ENCODE data around the gene WDR1. TPM values are rescaled to one million over a fixed set of nuclear protein-coding genes. Genes with fewer than 3 reads are reported as not detected.

WDR1 gene
- total RNA-seq, 1 donor from 2014 or later: 264 TPM

DNA sequence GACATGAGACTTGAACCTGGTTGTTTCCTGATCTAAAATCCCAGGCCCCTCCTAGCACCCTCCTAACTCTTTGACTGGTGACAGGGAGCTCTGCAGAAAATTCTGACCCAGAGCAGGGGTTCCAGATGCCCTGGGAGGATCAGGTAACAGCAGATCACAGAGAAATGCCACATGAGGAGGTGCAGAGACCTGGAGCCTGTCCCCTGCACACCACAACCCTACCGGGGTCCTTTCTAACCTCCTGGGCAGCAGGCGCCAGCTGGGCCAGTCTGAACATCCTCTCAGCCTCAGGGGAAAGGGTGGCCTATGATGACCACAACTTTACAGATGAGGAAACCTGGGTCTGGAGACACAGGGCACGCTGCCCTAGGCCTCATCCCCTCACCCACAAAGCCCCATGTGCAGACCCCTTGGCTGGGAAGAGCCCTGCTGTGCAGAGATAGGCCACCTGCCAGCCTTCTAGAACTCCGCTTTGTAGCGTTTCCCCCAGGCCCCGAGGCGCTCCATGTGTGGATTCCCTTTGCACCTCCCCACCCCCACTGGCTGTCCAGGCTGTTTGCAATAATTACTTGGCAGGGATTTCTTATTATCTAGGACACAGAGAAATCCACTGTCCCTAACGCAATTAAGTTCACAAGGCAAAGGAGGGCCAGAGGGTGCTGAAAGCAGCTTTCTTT lies 36.5 kb downstream of the WDR1 start:
- DNase-seq (ENCODE audit: low spot score): peak; percentile 52
- intact Hi-C loops (cut with DNase I): no loop called here
- no peak for ATAC-seq

DNA sequence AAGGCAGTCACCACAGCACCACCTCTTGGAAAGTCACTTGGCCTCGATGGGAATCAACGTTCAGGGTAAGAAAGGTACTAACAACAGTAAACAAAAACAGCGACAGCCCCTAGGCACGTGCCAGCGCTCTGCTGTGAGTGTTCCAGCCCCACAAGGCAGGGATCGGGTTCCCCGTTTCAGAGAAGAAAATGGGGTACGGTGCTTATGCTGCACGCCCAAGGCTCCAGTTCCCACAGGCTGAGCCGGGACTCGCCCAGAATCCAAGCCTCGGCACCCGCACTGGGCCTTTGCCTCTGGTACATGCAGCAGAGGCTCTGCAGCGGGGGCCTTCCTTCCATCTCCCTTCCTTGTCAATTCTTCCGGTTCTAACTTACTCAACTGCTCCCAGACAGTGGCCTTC lies 37.3 kb downstream of the WDR1 start:
- intact Hi-C loops (cut with DNase I): no loop called here
- no peak for ATAC-seq
- peak; percentile 54 for DNase-seq (ENCODE audit: low spot score)

- intact Hi-C loops (cut with DNase I): no loop called here
- peak; percentile 57 for DNase-seq (ENCODE audit: low spot score)
- ATAC-seq: no peak
Observed at GRCh38 chr4:10078481-10079233, 37.9 kb downstream of the WDR1 start.

DNA sequence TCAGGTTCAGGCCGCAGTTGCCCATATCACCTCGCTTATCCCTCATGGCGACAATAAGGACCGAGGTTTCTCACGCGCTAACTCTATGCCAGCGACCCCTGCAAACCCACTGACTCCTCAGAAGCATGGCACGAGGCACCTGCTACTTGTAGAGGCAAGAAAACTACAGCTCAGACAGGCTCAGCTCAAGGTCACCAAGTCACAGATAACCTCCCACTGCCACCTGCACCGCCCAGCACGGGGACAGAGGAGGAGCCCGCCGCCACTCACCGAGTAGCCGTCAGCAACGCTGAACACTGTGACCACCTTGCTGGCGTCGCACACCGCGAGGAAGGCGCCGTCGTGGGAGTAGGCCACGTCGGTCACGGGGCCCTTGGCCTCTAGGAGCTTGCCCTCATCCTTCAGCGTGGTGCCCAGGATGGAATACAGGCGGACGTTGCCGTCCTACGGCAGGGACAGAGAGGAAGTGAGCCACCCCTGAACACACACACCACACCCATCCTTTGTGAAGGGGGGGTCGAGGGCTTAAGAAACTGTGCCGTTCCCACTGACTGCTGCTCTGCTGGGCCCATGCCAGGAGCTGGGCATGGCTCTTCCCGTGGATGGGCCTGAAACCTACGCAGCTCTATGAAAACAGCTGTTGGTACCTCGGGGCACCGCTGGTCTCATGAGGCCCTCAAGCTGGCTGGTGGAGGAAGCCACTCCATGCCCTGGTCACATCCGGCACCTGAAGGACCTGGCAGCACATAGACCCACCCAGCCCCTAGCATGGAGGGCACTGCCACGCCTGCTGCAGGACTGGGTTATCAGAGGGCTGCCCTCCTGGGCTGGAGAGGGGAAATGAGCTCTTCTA lies 38.9 kb downstream of the WDR1 start:
- ATAC-seq (peak; percentile 14), DNase-seq (ENCODE audit: low spot score) (peak; percentile 50)
- intact Hi-C loops (cut with DNase I): no loop called here

- ATAC-seq (no peak), DNase-seq (ENCODE audit: low spot score) (no peak)
- intact Hi-C loops (cut with DNase I): no loop called here
Observed at GRCh38 chr4:10077076-10077475, 39.5 kb downstream of the WDR1 start.

- no peak for DNase-seq (ENCODE audit: low spot score)
- no peak for ATAC-seq
- intact Hi-C loops (cut with DNase I): no loop called here
Observed at GRCh38 chr4:10075953-10076391, 40.6 kb downstream of the WDR1 start.

GRCh38 chr4:10075158-10075863 lies 41.3 kb downstream of the WDR1 start:
- no peak for ATAC-seq
- intact Hi-C loops (cut with DNase I): no loop called here
- no peak for DNase-seq (ENCODE audit: low spot score)

DNA sequence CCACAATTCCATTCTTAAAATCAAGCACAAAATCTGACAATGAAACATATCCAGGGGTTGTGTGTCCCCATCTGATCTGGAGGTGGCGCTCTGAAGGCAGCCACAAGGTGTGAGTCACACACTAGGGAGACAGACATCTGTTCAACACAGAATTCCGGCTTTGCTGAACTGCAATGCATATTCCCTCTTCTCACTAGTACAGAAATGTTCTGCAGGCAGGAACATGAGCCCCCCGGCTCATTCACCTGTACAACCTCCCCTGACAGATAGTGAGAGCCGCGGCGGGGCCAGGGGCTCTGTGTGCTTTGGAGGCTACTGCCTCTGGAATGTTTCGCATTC lies 41.9 kb downstream of the WDR1 start:
- intact Hi-C loops (cut with DNase I): no loop called here

GRCh38 chr4:10074076-10074766 lies 42.4 kb downstream of the WDR1 start:
- no peak for DNase-seq (ENCODE audit: low spot score)
- intact Hi-C loops (cut with DNase I): no loop called here
- no peak for ATAC-seq

More for the DNA sequence above, 41.9 kb downstream of the WDR1 start:
- no peak for DNase-seq (ENCODE audit: low spot score)
- no peak for ATAC-seq

DNA sequence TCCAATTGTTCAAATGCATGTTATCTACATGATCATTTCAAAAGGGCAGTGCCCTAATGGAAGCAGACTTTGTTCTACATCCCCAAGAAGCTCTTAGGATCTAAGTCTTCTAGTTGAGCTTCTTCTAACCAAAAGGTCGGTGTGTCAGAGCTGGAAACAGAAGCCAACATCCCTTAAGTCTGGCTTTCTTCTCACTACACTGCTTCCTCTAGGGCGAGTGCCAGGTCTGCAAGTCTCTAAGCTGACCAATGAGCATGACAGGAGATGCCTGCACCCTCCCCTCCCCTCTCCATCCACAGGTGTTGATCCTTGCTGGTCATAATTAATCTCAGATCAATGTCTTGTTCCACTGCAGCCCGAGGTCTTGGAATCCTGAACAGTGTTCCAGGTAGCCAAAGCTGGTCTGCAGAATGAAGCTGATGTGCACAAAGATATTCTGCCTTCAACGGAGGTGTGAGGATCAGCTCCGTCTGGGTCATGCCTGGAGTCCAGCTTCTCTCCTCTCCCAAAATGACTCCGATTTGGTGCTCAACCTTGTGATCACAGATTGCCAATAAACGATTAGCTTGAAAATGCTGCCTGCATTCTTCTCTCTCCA lies 44.1 kb downstream of the WDR1 start:
- no peak for ATAC-seq
- no peak for DNase-seq (ENCODE audit: low spot score)
- intact Hi-C loops (cut with DNase I): no loop called here

DNA sequence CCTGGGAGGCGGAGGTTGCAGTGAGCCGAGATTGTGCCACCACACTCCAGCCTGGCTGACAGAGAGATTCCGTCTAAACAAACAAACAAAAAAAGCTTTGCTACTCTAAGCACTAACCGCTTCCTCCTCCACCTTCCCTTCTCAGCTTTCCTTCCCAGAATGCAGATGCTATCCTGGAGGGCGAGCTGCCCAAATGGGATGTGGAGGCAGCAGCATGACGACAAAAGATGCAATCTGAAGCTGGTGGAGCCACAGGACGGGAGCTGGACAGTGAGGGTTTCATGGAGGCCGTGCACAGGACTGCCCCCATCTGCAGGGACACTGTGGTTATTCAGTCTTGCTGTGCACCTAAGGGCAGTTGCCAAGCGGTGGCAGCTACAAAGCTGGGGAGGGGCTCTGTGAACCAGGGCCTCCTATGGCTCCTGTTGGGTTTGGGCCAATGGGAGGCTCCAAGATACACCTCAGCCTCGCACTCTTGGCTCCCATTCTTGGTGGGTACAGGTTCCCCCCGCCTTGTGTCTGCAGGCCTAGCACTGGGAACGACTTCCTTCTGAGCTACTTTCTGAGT lies 47.4 kb downstream of the WDR1 start:
- intact Hi-C loops (cut with DNase I): no loop called here
- no peak for DNase-seq (ENCODE audit: low spot score)
- no peak for ATAC-seq

GRCh38 chr4:10066670-10067651 lies 49.6 kb downstream of the WDR1 start:
- ATAC-seq (peak; percentile 69), DNase-seq (ENCODE audit: low spot score) (no peak)
- intact Hi-C loops (cut with DNase I): no loop called here

DNA sequence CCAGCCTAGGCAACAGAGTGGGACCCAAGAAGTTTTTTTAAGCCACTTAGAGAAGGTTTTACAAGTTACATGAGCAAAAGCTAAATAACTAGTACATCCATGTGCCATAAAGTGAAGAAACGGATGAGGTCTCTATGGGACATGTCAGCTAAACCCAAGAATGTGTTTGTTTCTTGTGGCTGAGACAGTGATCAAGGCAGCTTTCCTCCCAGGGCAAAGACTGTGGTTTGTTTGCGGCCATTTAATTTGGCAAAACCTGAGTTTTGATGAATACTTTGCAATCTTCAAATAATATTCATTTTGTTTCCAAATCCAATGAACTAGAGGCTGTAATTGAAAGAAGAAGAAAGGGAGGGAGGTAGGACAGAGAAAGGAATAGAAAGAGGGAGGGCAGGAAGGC lies 50.4 kb downstream of the WDR1 start:
- ATAC-seq: peak; percentile 48
- DNase-seq (ENCODE audit: low spot score): no peak
- intact Hi-C loops (cut with DNase I): no loop called here

GRCh38 chr4:10063544-10064300 lies 52.9 kb downstream of the WDR1 start:
- peak; percentile 95 for ATAC-seq
- no peak for DNase-seq (ENCODE audit: low spot score)
- intact Hi-C loops (cut with DNase I): no loop called here

GRCh38 chr4:10061650-10062415 lies 54.8 kb downstream of the WDR1 start:
- intact Hi-C loops (cut with DNase I): no loop called here
- DNase-seq (ENCODE audit: low spot score) (no peak), ATAC-seq (no peak)

All from sciatic nerve (tissue), 2 donors.